ENCODE data around the gene PRKCH. TPM values are rescaled to one million over a fixed set of nuclear protein-coding genes. Genes with fewer than 3 reads are reported as not detected.

Gene PRKCH
- total RNA-seq, 1 donor from 2014 or later = 74.4 TPM

- Histone ChIP-seq H3K27ac (no peak overlapping the region), H3K27me3 (no peaks in the 10 kb centered on the region), H3K9me3 (no peaks in the 10 kb centered on the region), H3K4me3 (no peak overlapping the region), H3K4me1 (peaks cover 10% of the 10 kb centered on the region), H3K36me3 (no peaks in the 10 kb centered on the region)
- intact Hi-C loops (cut with DNase I) = no loop called here
- ATAC-seq = no peak
- no peak for DNase-seq
- no peak for TF ChIP-seq CTCF (IDR thresholded peaks at IDR 0.05)
Measured at GRCh38 chr14:61398221-61398620, 76.8 kb downstream of the PRKCH start.

- H3K36me3 ChIP-seq = no peaks in the 10 kb centered on the region
- H3K4me3 ChIP-seq = no peak overlapping the region
- DNase-seq = no peak
- intact Hi-C loops (cut with DNase I) = no loop called here
- no peak for TF ChIP-seq CTCF (IDR thresholded peaks at IDR 0.05)
- no peak for ATAC-seq
- H3K4me1 ChIP-seq = peaks cover 21% of the 10 kb centered on the region
- no peaks in the 10 kb centered on the region for H3K27me3 ChIP-seq
- no peak overlapping the region for H3K27ac ChIP-seq
- H3K9me3 ChIP-seq = no peaks in the 10 kb centered on the region
Measured at GRCh38 chr14:61399365-61399764, 78.0 kb downstream of the PRKCH start.

- ATAC-seq (no peak), DNase-seq (no peak)
- H3K9me3 ChIP-seq = no peaks in the 10 kb centered on the region
- no peaks in the 10 kb centered on the region for H3K27me3 ChIP-seq
- TF ChIP-seq CTCF (IDR thresholded peaks at IDR 0.05) = no peak
- intact Hi-C loops (cut with DNase I) = no loop called here
- peaks cover 36% of the 10 kb centered on the region for H3K4me1 ChIP-seq
- H3K4me3 ChIP-seq = no peak overlapping the region
- H3K27ac ChIP-seq = no peak overlapping the region
- H3K36me3 ChIP-seq = no peaks in the 10 kb centered on the region
Measured at GRCh38 chr14:61401461-61401860, 80.1 kb downstream of the PRKCH start.

DNA sequence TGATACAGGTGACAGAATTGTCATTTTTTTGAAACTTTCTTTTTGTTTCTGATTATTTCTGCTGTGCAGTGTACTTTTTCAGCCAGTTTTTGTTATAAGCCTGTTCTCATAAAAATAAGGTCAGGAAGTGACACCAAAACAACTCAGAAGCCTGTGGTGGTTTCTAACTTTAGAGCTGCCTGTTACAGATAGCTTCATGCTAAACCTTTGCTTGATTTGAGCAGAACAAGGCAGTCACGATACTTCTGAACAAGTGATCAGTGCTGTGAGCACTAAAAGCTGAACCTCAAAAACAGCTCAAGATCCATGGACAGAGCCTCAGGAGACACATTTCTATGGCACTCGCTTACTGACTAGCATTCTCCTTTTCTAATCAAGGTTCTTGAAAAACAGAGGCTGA is 82.0 kb downstream of the PRKCH start:
- DNase-seq (no peak), ATAC-seq (peak; percentile 17)
- Histone ChIP-seq H3K9me3 (no peaks in the 10 kb centered on the region), H3K4me1 (peaks cover 43% of the 10 kb centered on the region), H3K27ac (no peak overlapping the region), H3K36me3 (no peaks in the 10 kb centered on the region), H3K27me3 (no peaks in the 10 kb centered on the region), H3K4me3 (no peak overlapping the region)
- intact Hi-C loops (cut with DNase I) = no loop called here
- TF ChIP-seq CTCF (IDR thresholded peaks at IDR 0.05) = no peak

DNA sequence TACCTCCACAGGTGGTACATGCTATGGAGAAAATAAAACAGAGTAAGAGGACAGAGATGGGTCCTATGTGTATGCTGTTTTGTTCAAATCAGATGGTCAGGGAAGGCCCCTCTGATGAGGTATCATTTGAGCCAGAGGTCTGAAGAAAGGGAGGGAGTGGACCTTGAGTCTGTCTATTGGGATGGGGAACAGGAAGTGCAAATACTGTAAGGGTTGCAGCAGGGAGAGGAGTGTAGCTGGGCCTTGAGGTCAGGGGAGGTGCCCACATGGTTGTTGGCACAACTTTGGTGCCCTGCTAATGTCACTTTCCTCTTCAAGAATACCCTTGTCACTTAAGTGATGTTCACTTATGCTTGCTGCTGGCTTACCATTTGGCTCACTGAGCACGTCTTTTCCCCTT is 83.3 kb downstream of the PRKCH start:
- no peak for TF ChIP-seq CTCF (IDR thresholded peaks at IDR 0.05)
- intact Hi-C loops (cut with DNase I) = no loop called here
- no peaks in the 10 kb centered on the region for H3K9me3 ChIP-seq
- ATAC-seq (peak; percentile 76), DNase-seq (no peak)
- H3K27me3 ChIP-seq = no peaks in the 10 kb centered on the region
- H3K36me3 ChIP-seq = no peaks in the 10 kb centered on the region
- no peak overlapping the region for H3K4me3 ChIP-seq
- H3K4me1 ChIP-seq = peaks cover 43% of the 10 kb centered on the region
- no peak overlapping the region for H3K27ac ChIP-seq

- intact Hi-C loops (cut with DNase I) = no loop called here
- ATAC-seq (no peak), DNase-seq (no peak)
- Histone ChIP-seq H3K9me3 (no peaks in the 10 kb centered on the region), H3K27me3 (no peaks in the 10 kb centered on the region), H3K27ac (no peak overlapping the region), H3K4me1 (peaks cover 39% of the 10 kb centered on the region), H3K4me3 (no peak overlapping the region), H3K36me3 (no peaks in the 10 kb centered on the region)
- no peak for TF ChIP-seq CTCF (IDR thresholded peaks at IDR 0.05)
Measured at GRCh38 chr14:61406198-61406597, 84.8 kb downstream of the PRKCH start.
